CD4-positive, alpha-beta memory T cell (primary cell): Measurements from ENCODE around the gene CD22. TPM values are rescaled to one million over a fixed set of nuclear protein-coding genes. Genes with fewer than 3 reads are reported as not detected.

Experiments
- CTCF ChIA-PET: fragments of 350-600 bp; sonication (Branson Sonifier 250); formaldehyde crosslinking; loops from one replicate; lab custom pipeline; 2021; ENCODE audit warnings: inconsistent platforms; ENCODE audit not compliant: partially characterized antibody; lab: Charles Lee
- POLR2A ChIA-PET: fragments of 350-600 bp; sonication (Branson Sonifier 250); formaldehyde crosslinking; loops from one replicate; lab custom pipeline; 2021; ENCODE audit not compliant: partially characterized antibody; lab: Charles Lee
- DNase-seq, 5 donors: peaks; one replicate each; pipeline versions ENCODE4 v3.0.0 to v3.0.0-alpha.2; 2020 to 2022; ENCODE audit warnings: mixed read lengths in 1 of 5
- H3K27ac ChIP-seq: one replicate; pipeline ENCODE4 v1.7.0; 2013; ENCODE audit warnings: low read depth, low read length
- H3K27me3 ChIP-seq: 2 replicates; pipeline ENCODE4 v1.7.0; 2013; ENCODE audit warnings: mild to moderate bottlenecking, low read length, moderate library complexity; ENCODE audit not compliant: insufficient read depth
- H3K36me3 ChIP-seq: 2 replicates; pipeline ENCODE4 v1.7.0; 2013; ENCODE audit warnings: mild to moderate bottlenecking, low read length, moderate library complexity; ENCODE audit not compliant: insufficient read depth
- H3K4me1 ChIP-seq: 2 replicates; pipeline ENCODE4 v1.7.0; 2013; ENCODE audit warnings: mild to moderate bottlenecking, low read length, moderate library complexity; ENCODE audit not compliant: insufficient read depth
- H3K4me3 ChIP-seq, 2 donors: one replicate each; pipeline ENCODE4 v1.7.0; 2013; ENCODE audit warnings: low read length in 2 of 2, mild to moderate bottlenecking in 1 of 2
- H3K9me3 ChIP-seq, 2 donors: one replicate each; pipeline ENCODE4 v1.7.0; 2013; ENCODE audit warnings: low read length in 2 of 2, control low read depth in 1 of 2; ENCODE audit not compliant: control insufficient read depth in 1 of 2
- H3K27ac Mint-ChIP-seq, 7 donors: one replicate each; pipeline ENCODE4 v1.8.0; 2020 to 2021; ENCODE audit warnings: mixed read lengths in 7 of 7, mild to moderate bottlenecking in 6 of 7, inconsistent platforms in 3 of 7, moderate library complexity in 3 of 7
- H3K27me3 Mint-ChIP-seq, 2 donors: one replicate each; pipeline ENCODE4 v1.8.0; 2020 to 2021; ENCODE audit warnings: mixed read lengths in 2 of 2
- H3K36me3 Mint-ChIP-seq, 2 donors: one replicate each; pipeline ENCODE4 v1.8.0; 2020 to 2021; ENCODE audit warnings: mixed read lengths in 2 of 2, inconsistent platforms in 1 of 2, mild to moderate bottlenecking in 1 of 2
- H3K4me1 Mint-ChIP-seq, 4 donors: one replicate each; pipeline ENCODE4 v1.8.0; 2020 to 2021; ENCODE audit warnings: mixed read lengths in 4 of 4, mild to moderate bottlenecking in 1 of 4
- H3K4me3 Mint-ChIP-seq, 8 donors: one replicate each; pipeline ENCODE4 v1.8.0; 2020 to 2021; ENCODE audit warnings: mixed read lengths in 8 of 8, mild to moderate bottlenecking in 7 of 8, moderate library complexity in 6 of 8, inconsistent platforms in 3 of 8
- H3K9me3 Mint-ChIP-seq, 8 donors: one replicate each; pipeline ENCODE4 v1.8.0; 2020 to 2021; ENCODE audit warnings: mixed read lengths in 8 of 8, mild to moderate bottlenecking in 5 of 8, inconsistent platforms in 3 of 8, moderate library complexity in 1 of 8
- intact Hi-C: fragments of 100-400 bp; cut with micrococcal nuclease; formaldehyde crosslinking; loops from one replicate; pipeline ENCODE4 v1.15.1; 2023
- polyA plus RNA-seq, 2 donors: library from polyadenylated mRNA; unstranded; fragments of 300-500 nt; fragmentation: Illumina TruSeq; gene quantifications; one replicate each; pipeline ENCODE4 v1.2.3, GENCODE V29; 2021
- total RNA-seq, 2 experiments: library from RNA; stranded (reverse); gene quantifications; one replicate each; pipeline ENCODE4 v1.2.3, GENCODE V29; 2021

Gene CD22
- total RNA-seq (under 1 TPM; 0.30 to 0.32 TPM), polyA plus RNA-seq (1 to 10 TPM in 1 of 2 donors, under 1 TPM in 1; 0.32 to 1.8 TPM)

DNA sequence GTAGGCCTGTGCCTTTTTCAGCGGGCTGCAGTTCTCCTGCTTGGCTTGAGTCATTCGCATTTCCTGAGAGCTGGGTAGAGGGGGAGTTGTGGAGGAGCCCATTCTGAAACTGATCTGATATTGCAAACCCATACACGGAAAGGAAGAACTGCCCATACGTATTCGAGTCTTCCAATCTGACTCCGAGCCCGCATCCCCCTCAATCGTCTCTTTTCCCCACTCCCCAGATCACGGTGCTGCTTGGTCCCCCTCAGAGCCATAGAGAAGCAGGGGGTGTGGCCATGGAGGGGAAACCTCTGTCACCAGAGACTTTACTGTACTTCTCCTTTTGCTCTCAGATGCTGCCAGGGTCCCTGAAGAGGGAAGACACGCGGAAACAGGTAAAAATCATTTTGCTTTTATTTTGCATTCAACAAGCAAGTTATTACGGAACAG, at the start of gene CD22:
Gene CD22 (plus strand): TSS at position 337 of the 435 bp plus-strand sequence. CDS start 2,854 bp downstream, outside the sequence.
- Mint-ChIP-seq H3K36me3 (no peaks in the 10 kb centered on the region), H3K4me3 (no peak within 1 kb of the TSS), H3K27me3 (peaks cover 7 to 16% of the 10 kb centered on the region in 2 donors), H3K4me1 (peaks cover 6 to 12% (median 8%) of the 10 kb centered on the region in 4 donors), H3K9me3 (no peaks in the 10 kb centered on the region), H3K27ac (no peak within 1 kb of the TSS)
- Histone ChIP-seq H3K4me1 (peaks cover 9% of the 10 kb centered on the region), H3K36me3 (no peaks in the 10 kb centered on the region), H3K4me3 (no peak within 1 kb of the TSS), H3K27ac (no peak within 1 kb of the TSS), H3K27me3 (no peaks in the 10 kb centered on the region), H3K9me3 (no peaks in the 10 kb centered on the region)
- no peak for DNase-seq
- ChIA-PET CTCF (no interaction called here), POLR2A (no interaction called here)
- intact Hi-C loops, result no loop called here

DNA sequence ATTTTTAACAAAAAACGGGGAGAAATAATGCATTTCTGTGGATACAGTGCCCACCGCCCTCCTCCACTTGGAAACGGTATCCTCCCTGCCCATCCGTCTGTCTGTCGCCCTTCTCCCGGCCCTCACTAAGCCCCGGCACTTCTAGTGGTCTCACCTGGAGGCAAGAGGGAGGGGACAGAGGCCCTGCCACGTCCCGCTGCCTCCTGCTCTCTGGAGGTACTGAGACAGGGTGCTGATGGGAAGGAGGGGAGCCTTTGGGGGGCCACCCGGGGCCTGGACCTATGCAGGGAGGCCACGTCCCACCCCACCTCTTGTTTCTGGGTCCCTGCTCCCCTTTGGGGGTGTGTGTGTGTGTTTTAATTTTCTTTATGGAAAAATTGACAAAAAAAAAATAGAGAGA, 49.6 kb upstream of the CD22 start:
- Mint-ChIP-seq H3K9me3 (peaks cover 0 to 2% (median 0%) of the 10 kb centered on the region in 8 donors), H3K4me1 (peaks cover 2 to 10% (median 6%) of the 10 kb centered on the region in 4 donors), H3K36me3 (peaks cover 6 to 31% of the 10 kb centered on the region in 2 donors), H3K27ac (peak overlapping the region in 1 of 7 donors; percentile 48), H3K27me3 (peaks cover 5 to 12% of the 10 kb centered on the region in 2 donors), H3K4me3 (no peak overlapping the region)
- no peaks in the 10 kb centered on the region for H3K4me1 ChIP-seq
- POLR2A ChIA-PET, result interaction anchor here (1.0 to 1.5 kb wide), 3 partner anchors 14 to 138 kb away, joined by 3 to 4 read pairs (median 3); no protein-coding TSS in a partner anchor
- no peaks in the 10 kb centered on the region for H3K9me3 ChIP-seq
- CTCF ChIA-PET, result no interaction called here
- H3K27me3 ChIP-seq, result no peaks in the 10 kb centered on the region
- no peak overlapping the region for H3K4me3 ChIP-seq
- no peak for DNase-seq
- H3K36me3 ChIP-seq, result peaks cover 7% of the 10 kb centered on the region
- intact Hi-C loops, result no loop called here
- no peak overlapping the region for H3K27ac ChIP-seq

DNA sequence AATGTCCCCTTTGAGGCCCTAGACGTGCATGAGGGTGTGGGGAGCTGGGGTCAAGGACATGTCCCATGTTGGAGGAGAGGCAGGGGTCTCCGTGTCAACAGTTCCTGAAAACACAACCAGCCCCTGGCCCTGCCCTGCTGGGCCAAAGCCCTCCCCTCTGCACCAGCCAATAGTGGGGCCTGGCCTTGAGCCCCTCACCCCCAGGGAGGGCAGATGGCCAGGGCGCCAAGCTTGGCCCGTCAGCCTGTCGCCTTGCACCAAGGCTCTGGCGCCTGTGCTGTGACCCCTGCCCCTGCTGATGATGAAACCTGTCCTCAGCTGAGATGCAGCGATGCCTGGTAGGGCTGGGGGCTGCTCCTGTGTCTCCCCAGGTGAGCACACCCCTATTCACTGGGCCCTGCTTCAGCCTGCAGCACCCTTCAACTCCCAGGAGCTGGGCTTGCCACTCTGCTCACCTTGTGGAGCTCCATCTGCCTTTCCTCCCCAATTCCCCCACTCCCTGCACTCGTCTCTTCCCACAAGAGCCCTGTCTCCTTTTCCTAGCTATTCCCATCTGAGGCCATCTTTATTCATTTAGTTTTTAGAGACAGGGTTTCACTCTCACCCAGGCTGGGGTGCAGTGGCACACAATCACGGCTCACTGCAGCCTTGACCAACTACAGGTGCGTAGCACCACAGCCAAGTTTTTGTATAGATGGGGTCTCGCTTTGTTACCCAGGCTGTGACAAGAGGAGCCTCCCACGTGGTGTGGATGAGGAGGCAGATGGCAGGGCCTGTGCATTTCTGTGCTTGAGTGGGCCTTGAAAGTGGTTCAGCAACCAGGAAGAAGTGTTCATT, 48.8 kb upstream of the CD22 start:
- Histone ChIP-seq H3K27me3 (no peaks in the 10 kb centered on the region), H3K36me3 (peaks cover 5% of the 10 kb centered on the region), H3K4me1 (no peaks in the 10 kb centered on the region), H3K27ac (no peak overlapping the region), H3K9me3 (no peaks in the 10 kb centered on the region), H3K4me3 (no peak overlapping the region)
- Mint-ChIP-seq H3K4me1 (peaks cover 2 to 9% (median 4%) of the 10 kb centered on the region in 4 donors), H3K36me3 (peaks cover 6 to 27% of the 10 kb centered on the region in 2 donors), H3K27me3 (peaks cover 6 to 15% of the 10 kb centered on the region in 2 donors), H3K27ac (peak overlapping the region in 4 of 7 donors; percentile 12 to 81 (median 48)), H3K4me3 (no peak overlapping the region), H3K9me3 (peaks cover 0 to 2% (median 0%) of the 10 kb centered on the region in 8 donors)
- DNase-seq, result no peak
- intact Hi-C loops, result no loop called here
- ChIA-PET POLR2A (interaction anchor here (1.0 to 2.2 kb wide), 5 partner anchors 12 to 43 kb away, joined by 3 to 14 read pairs (median 4); partner anchors contain the start of gene USF2), CTCF (no interaction called here)

DNA sequence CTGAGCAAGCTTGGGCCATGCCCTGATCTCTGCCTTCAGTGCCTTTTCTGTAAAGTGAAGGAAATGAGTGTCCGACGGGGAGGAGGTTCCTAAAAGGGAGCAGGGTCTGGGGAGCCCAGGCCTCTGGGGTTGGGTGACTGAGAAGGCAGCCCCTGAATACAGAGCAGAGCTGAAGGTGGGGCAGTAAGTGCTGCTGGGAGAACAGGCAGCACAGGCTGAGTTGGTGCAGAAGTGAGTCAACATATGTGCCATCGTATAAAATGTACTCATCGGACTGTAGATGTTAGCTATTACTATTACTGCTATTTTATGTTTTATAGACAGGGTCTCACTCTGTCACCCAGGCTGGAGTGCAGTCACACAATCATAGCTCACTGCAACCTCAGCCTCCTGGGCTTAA, 47.7 kb upstream of the CD22 start:
- H3K27ac Mint-ChIP-seq, result peak overlapping the region in 1 of 7 donors; percentile 67
- no peaks in the 10 kb centered on the region for H3K9me3 ChIP-seq
- H3K9me3 Mint-ChIP-seq, result no peaks in the 10 kb centered on the region
- peaks cover 6 to 17% of the 10 kb centered on the region in 2 donors for H3K27me3 Mint-ChIP-seq
- CTCF ChIA-PET, result interaction anchor here (0.7 kb wide), 1 partner anchor 44 kb away, joined by 3 read pairs; no protein-coding TSS in a partner anchor
- intact Hi-C loops, result no loop called here
- no peak overlapping the region for H3K4me3 ChIP-seq
- no peaks in the 10 kb centered on the region for H3K27me3 ChIP-seq
- H3K4me3 Mint-ChIP-seq, result no peak overlapping the region
- H3K36me3 ChIP-seq, result peaks cover 3% of the 10 kb centered on the region
- H3K27ac ChIP-seq, result no peak overlapping the region
- DNase-seq, result no peak
- H3K36me3 Mint-ChIP-seq, result peaks cover 0 to 18% of the 10 kb centered on the region in 2 donors
- peaks cover 0 to 4% (median 3%) of the 10 kb centered on the region in 4 donors for H3K4me1 Mint-ChIP-seq
- POLR2A ChIA-PET, result interaction anchor here (1.4 to 2.2 kb wide), 3 partner anchors 13 to 44 kb away, joined by 3 to 14 read pairs (median 4); partner anchors contain the start of gene USF2
- H3K4me1 ChIP-seq, result no peaks in the 10 kb centered on the region

DNA sequence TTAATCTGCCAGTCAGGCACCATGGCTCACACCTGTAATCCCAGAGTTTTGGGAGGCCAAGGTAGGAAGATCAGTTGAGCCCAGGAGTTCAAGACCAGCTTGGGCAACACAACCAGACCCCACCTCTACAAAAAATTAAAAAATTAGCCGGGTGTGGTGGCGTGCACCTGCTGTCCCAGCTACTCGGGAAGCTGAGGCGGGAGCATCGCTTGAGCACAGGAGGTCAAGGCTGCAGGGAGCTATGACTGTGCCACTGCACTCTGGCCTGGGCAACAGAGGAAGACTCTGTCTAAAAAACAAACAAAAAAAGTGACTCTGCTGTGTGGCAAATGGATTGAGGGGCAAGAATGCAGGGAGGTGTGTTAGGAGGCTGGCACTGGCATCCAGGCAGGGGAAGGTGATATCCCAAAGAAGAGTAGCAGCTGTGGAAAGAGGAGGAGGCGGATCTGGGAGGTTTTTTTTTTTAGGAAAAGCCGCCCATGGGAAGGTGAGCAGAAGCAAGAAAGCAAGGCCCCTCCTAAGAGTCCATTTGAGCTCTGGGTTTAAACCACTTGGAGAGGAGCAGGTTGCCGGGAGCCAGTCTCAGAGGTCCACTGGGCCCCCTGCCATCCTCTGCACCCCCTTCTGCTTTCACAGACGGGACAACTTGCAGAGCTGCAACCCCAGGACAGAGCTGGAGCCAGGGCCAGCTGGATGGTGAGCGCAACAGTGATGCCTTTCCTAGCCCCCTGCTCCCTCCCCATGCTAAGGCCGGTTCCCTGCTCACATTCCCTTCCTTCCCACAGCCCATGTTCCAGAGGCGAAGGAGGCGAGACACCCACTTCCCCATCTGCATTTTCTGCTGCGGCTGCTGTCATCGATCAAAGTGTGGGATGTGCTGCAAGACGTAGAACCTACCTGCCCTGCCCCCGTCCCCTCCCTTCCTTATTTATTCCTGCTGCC, 44.6 kb upstream of the CD22 start:
- Mint-ChIP-seq H3K9me3 (no peaks in the 10 kb centered on the region), H3K4me3 (no peak overlapping the region), H3K27ac (no peak overlapping the region), H3K36me3 (peaks cover 0 to 3% of the 10 kb centered on the region in 2 donors), H3K27me3 (peaks cover 6 to 17% of the 10 kb centered on the region in 2 donors), H3K4me1 (peaks cover 0 to 3% (median under 1%) of the 10 kb centered on the region in 4 donors)
- no peak overlapping the region for H3K4me3 ChIP-seq
- H3K27me3 ChIP-seq, result no peaks in the 10 kb centered on the region
- H3K36me3 ChIP-seq, result no peaks in the 10 kb centered on the region
- POLR2A ChIA-PET, result interaction anchor here (0.7 to 1.4 kb wide), 2 partner anchors 10 to 14 kb away, joined by 3 read pairs; no protein-coding TSS in a partner anchor
- H3K4me1 ChIP-seq, result no peaks in the 10 kb centered on the region
- intact Hi-C loops, result no loop called here
- no peaks in the 10 kb centered on the region for H3K9me3 ChIP-seq
- no peak for DNase-seq
- CTCF ChIA-PET, result interaction anchor here (0.6 to 1.2 kb wide), 4 partner anchors 14 to 309 kb away, joined by 3 read pairs; no protein-coding TSS in a partner anchor
- H3K27ac ChIP-seq, result no peak overlapping the region

DNA sequence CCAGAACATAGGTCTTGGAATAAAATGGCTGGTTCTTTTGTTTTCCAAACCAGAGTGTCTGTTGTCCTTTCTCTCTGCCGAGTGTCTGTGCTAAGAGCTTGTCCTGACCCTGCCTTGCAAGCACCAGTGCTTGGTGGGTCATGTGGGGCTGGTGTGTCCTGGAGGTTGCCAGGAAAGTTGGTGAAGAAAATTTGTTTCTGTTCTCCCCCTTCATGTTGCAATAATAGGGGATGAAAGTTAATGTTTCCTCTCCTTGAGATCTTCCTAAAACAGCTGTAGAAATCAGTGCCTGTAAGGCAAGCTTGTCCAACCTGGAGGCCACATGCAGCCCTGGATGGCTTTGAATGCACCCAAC, 43.9 kb upstream of the CD22 start:
- Mint-ChIP-seq H3K4me3 (no peak overlapping the region), H3K27me3 (peaks cover 6 to 17% of the 10 kb centered on the region in 2 donors), H3K36me3 (peaks cover 0 to 3% of the 10 kb centered on the region in 2 donors), H3K27ac (no peak overlapping the region), H3K4me1 (peaks cover 0 to 3% (median under 1%) of the 10 kb centered on the region in 4 donors), H3K9me3 (no peaks in the 10 kb centered on the region)
- intact Hi-C loops, result no loop called here
- POLR2A ChIA-PET, result interaction anchor here (1.4 kb wide), 1 partner anchor 10 kb away, joined by 3 read pairs; no protein-coding TSS in a partner anchor
- H3K4me1 ChIP-seq, result no peaks in the 10 kb centered on the region
- no peaks in the 10 kb centered on the region for H3K27me3 ChIP-seq
- no peak overlapping the region for H3K27ac ChIP-seq
- no peak overlapping the region for H3K4me3 ChIP-seq
- H3K9me3 ChIP-seq, result no peaks in the 10 kb centered on the region
- no peak for DNase-seq
- CTCF ChIA-PET, result interaction anchor here (0.6 to 1.2 kb wide), 2 partner anchors 219 to 308 kb away, joined by 3 read pairs; no protein-coding TSS in a partner anchor
- no peaks in the 10 kb centered on the region for H3K36me3 ChIP-seq
